Measurements from ENCODE around the gene MINDY3.
"Not testable (repeated sequence)": the region's sequence is repeated elsewhere in the genome, so short reads cannot be mapped to it uniquely, and the experiment has no call there.

MINDY3 gene

DNA sequence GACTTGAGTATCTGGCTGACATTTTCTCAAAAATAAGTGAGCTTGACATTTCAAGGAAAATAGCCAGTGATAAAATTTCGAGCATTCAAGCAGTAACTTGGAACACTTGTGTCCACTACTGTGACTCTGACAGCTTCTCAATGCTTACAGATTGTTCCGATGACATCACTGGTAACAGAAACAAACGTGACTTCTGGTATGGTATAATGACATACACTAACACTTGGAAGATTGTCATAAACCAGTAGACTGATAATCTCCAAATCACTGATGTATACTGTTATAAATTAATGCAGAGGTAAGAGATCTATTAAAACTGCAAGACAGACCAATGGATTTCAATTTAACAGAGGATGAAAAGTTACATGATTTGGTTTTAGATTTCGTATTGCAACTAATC is 6.5 kb downstream of the MINDY3 start:
- Mint-ChIP-seq H3K27ac (no peak overlapping the region), H3K4me1 (peaks cover 26% of the 10 kb centered on the region), H3K4me3 (no peak overlapping the region), H3K9me3 (peaks cover 28% of the 10 kb centered on the region), H3K27me3 (ENCODE audit: low read depth) (no peaks in the 10 kb centered on the region), H3K36me3 (ENCODE audit: low read depth) (peaks cover 60% of the 10 kb centered on the region)
- TF ChIP-seq, protein P1, sequence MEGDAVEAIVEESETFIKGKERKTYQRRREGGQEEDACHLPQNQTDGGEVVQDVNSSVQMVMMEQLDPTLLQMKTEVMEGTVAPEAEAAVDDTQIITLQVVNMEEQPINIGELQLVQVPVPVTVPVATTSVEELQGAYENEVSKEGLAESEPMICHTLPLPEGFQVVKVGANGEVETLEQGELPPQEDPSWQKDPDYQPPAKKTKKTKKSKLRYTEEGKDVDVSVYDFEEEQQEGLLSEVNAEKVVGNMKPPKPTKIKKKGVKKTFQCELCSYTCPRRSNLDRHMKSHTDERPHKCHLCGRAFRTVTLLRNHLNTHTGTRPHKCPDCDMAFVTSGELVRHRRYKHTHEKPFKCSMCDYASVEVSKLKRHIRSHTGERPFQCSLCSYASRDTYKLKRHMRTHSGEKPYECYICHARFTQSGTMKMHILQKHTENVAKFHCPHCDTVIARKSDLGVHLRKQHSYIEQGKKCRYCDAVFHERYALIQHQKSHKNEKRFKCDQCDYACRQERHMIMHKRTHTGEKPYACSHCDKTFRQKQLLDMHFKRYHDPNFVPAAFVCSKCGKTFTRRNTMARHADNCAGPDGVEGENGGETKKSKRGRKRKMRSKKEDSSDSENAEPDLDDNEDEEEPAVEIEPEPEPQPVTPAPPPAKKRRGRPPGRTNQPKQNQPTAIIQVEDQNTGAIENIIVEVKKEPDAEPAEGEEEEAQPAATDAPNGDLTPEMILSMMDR (IDR thresholded peaks at IDR 0.05; ENCODE audit: unreplicated experiment in 3 of 3) = no peak

DNA sequence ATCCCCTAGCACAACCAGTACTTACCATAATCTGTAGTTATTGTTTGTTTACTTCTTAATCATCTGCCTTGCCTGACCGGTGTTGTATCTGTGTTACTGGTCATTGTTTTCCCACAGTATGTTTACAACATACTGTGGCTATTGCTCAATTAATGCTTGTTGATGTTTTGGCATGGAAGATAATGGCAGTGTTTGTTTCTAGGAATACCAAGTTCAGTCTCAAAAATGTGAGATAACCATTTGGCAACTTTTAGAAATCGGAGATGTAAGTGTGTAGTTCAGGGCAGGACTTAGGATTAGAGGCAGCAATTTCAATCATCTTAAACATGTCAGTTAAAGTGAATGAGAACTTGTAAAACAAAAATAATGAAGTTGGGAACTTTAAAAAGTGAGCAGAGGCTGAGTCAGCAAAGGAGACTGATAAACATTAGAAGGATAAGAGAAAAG is 8.2 kb downstream of the MINDY3 start:
- H3K36me3 Mint-ChIP-seq (ENCODE audit: low read depth) = peaks cover 70% of the 10 kb centered on the region
- no peaks in the 10 kb centered on the region for H3K27me3 Mint-ChIP-seq (ENCODE audit: low read depth)
- H3K27ac Mint-ChIP-seq = no peak overlapping the region
- peaks cover 28% of the 10 kb centered on the region for H3K9me3 Mint-ChIP-seq
- H3K4me1 Mint-ChIP-seq = peaks cover 11% of the 10 kb centered on the region
- H3K4me3 Mint-ChIP-seq = no peak overlapping the region
- TF ChIP-seq, protein P1 (IDR thresholded peaks at IDR 0.05; ENCODE audit: unreplicated experiment in 3 of 3) = no peak

DNA sequence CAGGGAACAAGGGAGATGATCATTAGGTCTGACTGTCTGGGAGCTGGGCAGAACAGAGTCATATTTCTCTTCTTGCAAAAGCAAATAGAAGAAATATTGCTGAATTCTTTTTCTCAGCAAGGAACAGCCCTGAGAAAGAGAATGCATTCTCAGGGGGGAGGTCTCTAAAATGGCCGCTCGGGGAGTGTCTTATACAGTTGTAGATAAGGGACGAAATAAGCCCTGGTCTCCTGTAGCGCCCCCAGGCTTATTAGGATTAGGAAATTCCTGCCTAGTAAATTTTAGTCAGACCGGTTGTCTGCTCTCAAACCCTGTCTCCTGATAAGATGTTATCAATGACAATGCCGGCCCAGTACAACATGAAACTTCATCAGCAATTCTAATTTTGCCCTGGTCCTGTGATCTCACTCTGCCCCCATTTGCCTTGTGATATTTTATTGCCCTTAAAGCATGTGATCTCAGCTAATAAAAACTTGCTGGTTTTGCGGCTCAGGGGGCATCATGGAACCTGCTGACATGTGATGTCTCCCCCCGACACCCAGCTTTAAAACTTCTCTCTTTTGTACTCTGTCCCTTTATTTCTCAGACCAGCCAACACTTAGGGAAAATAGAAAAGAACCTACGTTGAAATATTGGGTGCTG is 9.8 kb downstream of the MINDY3 start:
- not testable (repeated sequence) for H3K4me3 Mint-ChIP-seq; H3K27ac Mint-ChIP-seq; H3K27me3 Mint-ChIP-seq (ENCODE audit: low read depth); H3K4me1 Mint-ChIP-seq
- Mint-ChIP-seq H3K9me3 (peaks cover 28% of the 10 kb centered on the region), H3K36me3 (ENCODE audit: low read depth) (peaks cover 71% of the 10 kb centered on the region)

DNA sequence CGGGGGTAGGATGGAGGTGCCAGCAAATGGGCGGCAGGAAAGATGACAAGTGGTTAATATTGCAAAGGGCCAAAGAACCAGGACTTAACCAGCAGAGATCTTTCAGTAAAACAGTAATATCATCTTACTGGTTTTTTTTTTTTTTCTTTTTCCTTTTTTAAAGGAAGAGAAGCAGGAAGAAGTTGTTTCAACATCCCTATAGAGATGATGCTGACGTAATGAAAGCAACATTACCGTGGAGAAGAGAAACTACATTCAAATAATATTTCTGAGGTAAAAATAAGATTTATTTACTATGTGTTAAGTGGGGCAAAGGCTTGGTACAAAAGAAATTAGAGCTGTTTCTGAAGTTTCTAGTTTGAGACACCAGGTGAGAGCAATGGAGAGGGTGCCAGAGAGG is 11.0 kb downstream of the MINDY3 start:
- H3K27ac Mint-ChIP-seq = no peak overlapping the region
- TF ChIP-seq, protein P1 (IDR thresholded peaks at IDR 0.05; ENCODE audit: unreplicated experiment in 3 of 3) = no peak
- no peaks in the 10 kb centered on the region for H3K4me1 Mint-ChIP-seq
- H3K36me3 Mint-ChIP-seq (ENCODE audit: low read depth) = peaks cover 67% of the 10 kb centered on the region
- H3K4me3 Mint-ChIP-seq = no peak overlapping the region
- H3K9me3 Mint-ChIP-seq = peaks cover 28% of the 10 kb centered on the region
- no peaks in the 10 kb centered on the region for H3K27me3 Mint-ChIP-seq (ENCODE audit: low read depth)

DNA sequence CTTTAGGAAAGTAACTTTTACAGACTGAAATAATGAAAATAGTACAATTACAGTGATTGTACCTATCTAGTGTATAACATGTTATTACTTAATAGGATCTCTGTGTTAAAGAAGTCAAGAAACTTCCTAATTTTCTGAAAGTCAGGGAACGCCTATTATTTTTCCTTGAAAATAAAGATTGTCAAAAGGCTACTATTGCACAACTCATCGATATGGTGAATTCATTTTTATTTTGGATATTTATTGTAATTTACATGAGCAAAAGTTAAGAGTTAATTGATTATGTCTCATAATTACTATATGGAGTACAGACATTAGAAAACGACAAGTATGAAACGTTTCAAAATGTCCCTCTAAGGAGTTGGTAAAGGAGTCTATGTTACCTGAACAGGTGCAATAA is 12.8 kb downstream of the MINDY3 start:
- peaks cover 58% of the 10 kb centered on the region for H3K36me3 Mint-ChIP-seq (ENCODE audit: low read depth)
- H3K27me3 Mint-ChIP-seq (ENCODE audit: low read depth) = no peaks in the 10 kb centered on the region
- H3K4me1 Mint-ChIP-seq = no peaks in the 10 kb centered on the region
- H3K4me3 Mint-ChIP-seq = no peak overlapping the region
- H3K27ac Mint-ChIP-seq = no peak overlapping the region
- TF ChIP-seq, protein P1 (IDR thresholded peaks at IDR 0.05; ENCODE audit: unreplicated experiment in 3 of 3) = no peak
- H3K9me3 Mint-ChIP-seq = peaks cover 28% of the 10 kb centered on the region

DNA sequence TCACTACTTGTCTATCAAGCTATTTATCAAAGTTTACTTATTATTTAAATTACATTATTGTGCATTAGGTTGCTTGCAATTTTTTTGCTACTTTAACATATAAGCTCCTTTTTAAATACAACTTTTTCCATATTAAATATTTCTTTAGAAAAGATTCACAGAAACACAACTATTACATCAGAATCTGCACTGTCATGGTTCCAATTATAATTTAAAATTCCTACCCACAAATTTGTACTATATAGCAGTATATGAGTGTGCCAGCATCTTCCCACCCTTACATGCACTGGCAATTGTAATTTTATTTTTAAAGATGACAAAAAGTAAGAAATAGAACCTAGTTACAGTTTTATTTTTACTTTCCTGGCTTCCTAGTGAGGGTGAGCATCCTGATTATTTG is 15.8 kb downstream of the MINDY3 start:
- TF ChIP-seq, protein P1 (IDR thresholded peaks at IDR 0.05; ENCODE audit: unreplicated experiment in 3 of 3) = no peak
- Mint-ChIP-seq H3K27ac (no peak overlapping the region), H3K27me3 (ENCODE audit: low read depth) (no peaks in the 10 kb centered on the region), H3K4me3 (no peak overlapping the region), H3K4me1 (no peaks in the 10 kb centered on the region), H3K36me3 (ENCODE audit: low read depth) (peaks cover 29% of the 10 kb centered on the region), H3K9me3 (peaks cover 3% of the 10 kb centered on the region)

Data from nephron (organoid).